ENCODE results near the gene PCSK5.

- no peak for TF ChIP-seq EZH2 (IDR thresholded peaks at IDR 0.05; ENCODE audit: low read length)
- TF ChIP-seq, protein P1, sequence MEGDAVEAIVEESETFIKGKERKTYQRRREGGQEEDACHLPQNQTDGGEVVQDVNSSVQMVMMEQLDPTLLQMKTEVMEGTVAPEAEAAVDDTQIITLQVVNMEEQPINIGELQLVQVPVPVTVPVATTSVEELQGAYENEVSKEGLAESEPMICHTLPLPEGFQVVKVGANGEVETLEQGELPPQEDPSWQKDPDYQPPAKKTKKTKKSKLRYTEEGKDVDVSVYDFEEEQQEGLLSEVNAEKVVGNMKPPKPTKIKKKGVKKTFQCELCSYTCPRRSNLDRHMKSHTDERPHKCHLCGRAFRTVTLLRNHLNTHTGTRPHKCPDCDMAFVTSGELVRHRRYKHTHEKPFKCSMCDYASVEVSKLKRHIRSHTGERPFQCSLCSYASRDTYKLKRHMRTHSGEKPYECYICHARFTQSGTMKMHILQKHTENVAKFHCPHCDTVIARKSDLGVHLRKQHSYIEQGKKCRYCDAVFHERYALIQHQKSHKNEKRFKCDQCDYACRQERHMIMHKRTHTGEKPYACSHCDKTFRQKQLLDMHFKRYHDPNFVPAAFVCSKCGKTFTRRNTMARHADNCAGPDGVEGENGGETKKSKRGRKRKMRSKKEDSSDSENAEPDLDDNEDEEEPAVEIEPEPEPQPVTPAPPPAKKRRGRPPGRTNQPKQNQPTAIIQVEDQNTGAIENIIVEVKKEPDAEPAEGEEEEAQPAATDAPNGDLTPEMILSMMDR (optimal IDR thresholded peaks at IDR 0.05 in 1 of 3, IDR thresholded peaks at IDR 0.05 in 1 of 3, conservative IDR thresholded peaks at IDR 0.05 in 1 of 3; ENCODE audit: extremely low read depth in 1 of 3, insufficient read depth in 2 of 3, low read length in 3 of 3): no peak
Measured at GRCh38 chr9:75950998-75951397, 60.5 kb downstream of the PCSK5 start.
